Loucy (cell line): ENCODE data around the gene BUD31.
A peak's percentile ranks its signal among the peaks of the same experiment; 100 is the strongest.

ENCODE experiments used
- H2AFZ ChIP-seq: fragments of 200-600 bp; sonication (generic); 2 replicates; pipeline ENCODE4 v1.6.0; 2016; ENCODE audit warnings: antibody characterized with exemption, mild to moderate bottlenecking, low read length, moderate library complexity
- H3F3A ChIP-seq: fragments of 200-600 bp; 2 replicates; pipeline ENCODE4 v1.6.0; 2016; ENCODE audit warnings: antibody characterized with exemption, low read depth, mild to moderate bottlenecking
- H3K27me3 ChIP-seq: fragments of 200-600 bp; sonication (generic); 2 replicates; pipeline ENCODE4 v1.6.1; 2014; ENCODE audit warnings: low read length, mild to moderate bottlenecking; ENCODE audit not compliant: insufficient read depth, poor library complexity, severe bottlenecking
- H3K36me3 ChIP-seq: fragments of 200-600 bp; sonication (generic); 2 replicates; pipeline ENCODE4 v1.6.1; 2016; ENCODE audit warnings: low read length; ENCODE audit not compliant: insufficient read depth
- H3K4me1 ChIP-seq: fragments of 200-600 bp; sonication (generic); 2 replicates; pipeline ENCODE4 v1.5.1; 2014; ENCODE audit warnings: low read length, mild to moderate bottlenecking; ENCODE audit not compliant: insufficient read depth, poor library complexity, severe bottlenecking
- H3K4me2 ChIP-seq: fragments of 200-600 bp; sonication (generic); 2 replicates; pipeline ENCODE4 v1.6.0; 2014; ENCODE audit warnings: antibody characterized with exemption, low read length, low read depth, mild to moderate bottlenecking; ENCODE audit not compliant: poor library complexity, severe bottlenecking
- H3K4me3 ChIP-seq: fragments of 200-600 bp; sonication (generic); 2 replicates; pipeline ENCODE4 v1.5.1; 2014; ENCODE audit warnings: low read length, mild to moderate bottlenecking, mixed read lengths; ENCODE audit not compliant: poor library complexity, severe bottlenecking
- H3K79me2 ChIP-seq: fragments of 200-600 bp; sonication (generic); 2 replicates; pipeline ENCODE4 v1.6.1; 2014; ENCODE audit warnings: low read length; ENCODE audit not compliant: insufficient read depth
- H3K9ac ChIP-seq: fragments of 200-600 bp; sonication (generic); 2 replicates; pipeline ENCODE4 v1.6.0; 2014; ENCODE audit warnings: mild to moderate bottlenecking, low read depth, low read length, moderate library complexity; ENCODE audit not compliant: poor library complexity, severe bottlenecking
- H3K9me2 ChIP-seq: fragments of 200-600 bp; sonication (generic); replicated peaks from 2 replicates; pipeline ENCODE4 v1.6.1; 2016; ENCODE audit warnings: low read depth, low read length, mixed read lengths
- H3K9me3 ChIP-seq: fragments of 200-600 bp; sonication (generic); 2 replicates; pipeline ENCODE4 v1.6.1; 2014; ENCODE audit warnings: mild to moderate bottlenecking, antibody characterized with exemption, low read length, low read depth; ENCODE audit not compliant: insufficient read depth
- H4K20me1 ChIP-seq: fragments of 200-600 bp; sonication (generic); 2 replicates; pipeline ENCODE4 v1.6.0; 2014; ENCODE audit warnings: antibody characterized with exemption, low read length, mild to moderate bottlenecking; ENCODE audit not compliant: insufficient read depth, poor library complexity, severe bottlenecking
- CTCF ChIP-seq: fragments of 200-600 bp; sonication (generic); conservative IDR thresholded peaks from 2 replicates; pipeline ENCODE4 v1.5.1; 2014; ENCODE audit warnings: mild to moderate bottlenecking, antibody characterized with exemption, low read length
- EZH2phosphoT487 ChIP-seq: fragments of 200-600 bp; IDR thresholded peaks from 2 replicates; pipeline ENCODE4 v1.6.1; 2018; ENCODE audit warnings: antibody characterized with exemption, mild to moderate bottlenecking, moderate library complexity, borderline replicate concordance

Gene BUD31

DNA sequence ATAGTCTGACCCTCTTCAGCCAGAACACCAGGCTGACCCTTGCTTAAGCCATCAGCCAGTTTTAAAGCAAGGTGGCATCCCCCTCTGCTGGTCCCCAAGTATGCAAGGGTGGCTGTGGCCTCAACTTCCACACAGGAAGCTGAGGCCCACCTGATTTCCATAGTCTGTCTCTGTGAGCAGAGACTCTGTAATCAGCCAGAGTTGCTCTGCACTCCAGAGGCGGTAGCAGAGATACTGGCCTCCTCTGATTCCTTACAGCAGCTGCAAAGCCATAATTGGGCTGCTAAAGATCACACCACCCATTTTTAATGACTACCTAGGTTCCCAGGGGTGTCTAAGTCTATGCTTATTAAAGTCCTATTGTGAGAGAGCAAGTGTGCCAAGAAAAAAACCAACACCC, 2.2 kb upstream of the BUD31 start:
- no peak overlapping the region for H2AFZ ChIP-seq
- no peaks in the 10 kb centered on the region for H3F3A ChIP-seq
- TF ChIP-seq EZH2phosphoT487 (no peak), CTCF (peak; percentile 35; the same call in 1 of the 2 replicates)
- peak overlapping the region; percentile 83 for H3K9ac ChIP-seq
- H3K36me3 ChIP-seq = peaks cover 20% of the 10 kb centered on the region; the same call in 1 of the 2 replicates
- H3K4me1 ChIP-seq = peaks cover 29% of the 10 kb centered on the region
- no peaks in the 10 kb centered on the region for H3K27me3 ChIP-seq
- peak overlapping the region; percentile 83 for H3K4me2 ChIP-seq
- H3K4me3 ChIP-seq = peak overlapping the region; percentile 79
- H3K9me3 ChIP-seq = no peaks in the 10 kb centered on the region
- peaks cover 69% of the 10 kb centered on the region for H3K79me2 ChIP-seq
- H4K20me1 ChIP-seq = peaks cover 43% of the 10 kb centered on the region
- H3K9me2 ChIP-seq = no peaks in the 10 kb centered on the region

- peak overlapping the region; percentile 83 for H3K4me2 ChIP-seq
- H2AFZ ChIP-seq = peak overlapping the region; percentile 73; the same call in 1 of the 2 replicates
- H3K9ac ChIP-seq = peak overlapping the region; percentile 83
- no peaks in the 10 kb centered on the region for H3K9me3 ChIP-seq
- H3K4me3 ChIP-seq = peak overlapping the region; percentile 79
- no peaks in the 10 kb centered on the region for H3K9me2 ChIP-seq
- peaks cover 29% of the 10 kb centered on the region for H3K4me1 ChIP-seq
- no peaks in the 10 kb centered on the region for H3F3A ChIP-seq
- H4K20me1 ChIP-seq = peaks cover 43% of the 10 kb centered on the region
- H3K79me2 ChIP-seq = peaks cover 73% of the 10 kb centered on the region
- peaks cover 17% of the 10 kb centered on the region; the same call in 1 of the 2 replicates for H3K36me3 ChIP-seq
- no peaks in the 10 kb centered on the region for H3K27me3 ChIP-seq
- no peak for TF ChIP-seq EZH2phosphoT487
- TF ChIP-seq CTCF = no peak
Observed at GRCh38 chr7:99407872-99408378, 844 bp upstream of the BUD31 start.

GRCh38 chr7:99409192-99409572, 413 bp downstream of the BUD31 start:
- peaks cover 41% of the 10 kb centered on the region for H4K20me1 ChIP-seq
- TF ChIP-seq CTCF (no peak), EZH2phosphoT487 (no peak)
- H3K4me3 ChIP-seq = peak overlapping the region; percentile 79
- peak overlapping the region; percentile 73 for H2AFZ ChIP-seq
- H3K9ac ChIP-seq = peak overlapping the region; percentile 83
- H3F3A ChIP-seq = no peaks in the 10 kb centered on the region
- H3K4me1 ChIP-seq = peaks cover 29% of the 10 kb centered on the region
- H3K79me2 ChIP-seq = peaks cover 67% of the 10 kb centered on the region
- no peaks in the 10 kb centered on the region for H3K9me3 ChIP-seq
- H3K36me3 ChIP-seq = peaks cover 13% of the 10 kb centered on the region; the same call in 1 of the 2 replicates
- no peaks in the 10 kb centered on the region for H3K9me2 ChIP-seq
- no peaks in the 10 kb centered on the region for H3K27me3 ChIP-seq
- H3K4me2 ChIP-seq = peak overlapping the region; percentile 86
